GM12878 (cell line): ENCODE results near the gene HEPHL1. TPM values are rescaled to one million over a fixed set of nuclear protein-coding genes. Genes with fewer than 3 reads are reported as not detected.

Experiments used
- ATAC-seq: fragments of 200-7000 bp; cut with Tn5 transposase; 3 replicates; pipeline ENCODE4 v1.9.1; 2020; ENCODE audit warnings: mild to moderate bottlenecking, moderate library complexity
- BruUV-seq: library from RNA; stranded (reverse); fragments of 400-500 nt; replicated peaks from 2 replicates; lab custom pipeline; 2021; lab: Mats Ljungman, UMichigan
- CTCF ChIA-PET: fragments of 300-600 bp; sonication (Branson Sonifier 250); formaldehyde crosslinking; extraction: SDS; loops from one replicate; lab custom pipeline; 2021; ENCODE audit warnings: inconsistent platforms; lab: Yijun Ruan, JAX
- POLR2A ChIA-PET: fragments of 350-600 bp; formaldehyde crosslinking; extraction: SDS; loops from one replicate; lab custom pipeline; 2021; ENCODE audit warnings: inconsistent platforms; lab: Charles Lee
- RAD21 ChIA-PET: fragments of 300-600 bp; sonication (Branson Sonifier 250); formaldehyde crosslinking; loops from one replicate; lab custom pipeline; 2023; ENCODE audit warnings: antibody characterized with exemption; ENCODE audit not compliant: unreplicated experiment; lab: Charles Lee
- SMC1A ChIA-PET: fragments of 300-600 bp; sonication (Branson Sonifier 250); formaldehyde crosslinking; loops from one replicate; lab custom pipeline; 2023; ENCODE audit not compliant: unreplicated experiment, uncharacterized antibody; lab: Charles Lee
- DNase-seq: peaks from one replicate; pipeline ENCODE4 v3.0.0-alpha.2; 2011; ENCODE audit warnings: low read depth, low spot score
- FAIRE-seq: peaks from 3 replicates; lab custom pipeline; 2011; peaks lifted over from hg19 to GRCh38; lab: Jason Lieb, UNC
- H2AFZ ChIP-seq: 2 replicates; pipeline ENCODE4 v1.6.0; 2011; ENCODE audit warnings: low read depth, low read length, control low read depth; ENCODE audit not compliant: control insufficient read depth
- H3K27ac ChIP-seq: 2 replicates; pipeline ENCODE4 v1.5.1; 2011; ENCODE audit warnings: control low read depth; ENCODE audit not compliant: control insufficient read depth, insufficient read depth
- H3K27me3 ChIP-seq, 2 experiments: replicated peaks in 1 of 2; 2 replicates each; pipeline versions ENCODE4 v1.6.0 to v1.6.1; 2011; ENCODE audit warnings: low read length in 1 of 2; ENCODE audit not compliant: control insufficient read depth in 2 of 2, insufficient read depth in 2 of 2
- H3K36me3 ChIP-seq, 2 experiments: 2 replicates each; pipeline ENCODE4 v1.5.1; 2011; ENCODE audit warnings: low read length in 1 of 2; ENCODE audit not compliant: control insufficient read depth in 2 of 2, insufficient read depth in 2 of 2
- H3K4me1 ChIP-seq: 2 replicates; pipeline ENCODE4 v1.6.1; 2011; ENCODE audit warnings: mild to moderate bottlenecking, low read length, moderate library complexity, mixed read lengths; ENCODE audit not compliant: control insufficient read depth, insufficient read depth
- H3K4me2 ChIP-seq: 2 replicates; pipeline ENCODE4 v1.6.0; 2011; ENCODE audit warnings: control low read depth; ENCODE audit not compliant: control insufficient read depth, insufficient read depth
- H3K4me3 ChIP-seq: fragments of 200-600 bp; sonication (generic); 2 replicates; pipeline ENCODE4 v1.5.1; 2016
- H3K79me2 ChIP-seq: 2 replicates; pipeline ENCODE4 v1.6.0; 2011; ENCODE audit warnings: low read length; ENCODE audit not compliant: control insufficient read depth, insufficient read depth
- H3K9ac ChIP-seq: 2 replicates; pipeline ENCODE4 v1.8.0; 2011; ENCODE audit warnings: low read length, control low read depth, mixed read lengths; ENCODE audit not compliant: control insufficient read depth, insufficient read depth
- H3K9me3 ChIP-seq: replicated peaks from 3 replicates; pipeline ENCODE4 v1.5.1; 2011; ENCODE audit warnings: mild to moderate bottlenecking, low read length; ENCODE audit not compliant: control insufficient read depth, insufficient read depth
- H4K20me1 ChIP-seq: 2 replicates; pipeline ENCODE4 v1.6.0; 2011; ENCODE audit not compliant: control insufficient read depth, insufficient read depth
- CBFB ChIP-seq: IDR thresholded peaks from 2 replicates; pipeline ENCODE4 v1.6.1; 2016; ENCODE audit warnings: antibody characterized with exemption, low read depth
- CBX3 ChIP-seq: fragments of 200-600 bp; sonication (generic); IDR thresholded peaks from 2 replicates; pipeline ENCODE4 v1.6.1; 2016; ENCODE audit warnings: low read depth, borderline replicate concordance
- CREM ChIP-seq: IDR thresholded peaks from 2 replicates; pipeline ENCODE4 v1.6.1; 2014; ENCODE audit warnings: antibody characterized with exemption, low read depth
- CTCF ChIP-seq, 3 experiments: IDR thresholded peaks in 2 of 3; conservative IDR thresholded peaks in 1 of 3; 2 replicates each; pipeline ENCODE4 v1.5.1; 2011; ENCODE audit warnings: low read depth in 3 of 3, low read length in 3 of 3, mild to moderate bottlenecking in 3 of 3, control low read depth in 2 of 3, moderate library complexity in 2 of 3, inconsistent platforms in 1 of 3, mixed read lengths in 1 of 3; ENCODE audit not compliant: control insufficient read depth in 2 of 3, insufficient read depth in 1 of 3; ENCODE audit errors: extremely low read depth in 1 of 3
- E2F8 ChIP-seq: fragments of 450-650 bp; IDR thresholded peaks from 2 replicates; pipeline ENCODE4 v1.6.1; 2018; ENCODE audit warnings: mild to moderate bottlenecking, low read depth, moderate library complexity; ENCODE audit not compliant: partially characterized antibody
- ETV6 ChIP-seq, 2 experiments: fragments of 450-650 bp in 1 of 2; IDR thresholded peaks in 1 of 2; conservative IDR thresholded peaks in 1 of 2; 2 replicates each; pipeline ENCODE4 v1.6.1; 2014; ENCODE audit warnings: antibody characterized with exemption in 1 of 2, borderline replicate concordance in 1 of 2, low read depth in 1 of 2, mild to moderate bottlenecking in 1 of 2, moderate library complexity in 1 of 2
- HSF1 ChIP-seq: fragments of 150-350 bp; IDR thresholded peaks from 2 replicates; pipeline ENCODE4 v1.6.1; 2014; ENCODE audit warnings: mild to moderate bottlenecking, low read depth, low read length
- KAT2A ChIP-seq: conservative IDR thresholded peaks from 2 replicates; pipeline ENCODE4 v1.6.1; 2011; ENCODE audit warnings: low read depth, low read length; ENCODE audit not compliant: control insufficient read depth
- LARP7 ChIP-seq: fragments of 450-650 bp; IDR thresholded peaks from 2 replicates; pipeline ENCODE4 v1.6.1; 2017; ENCODE audit warnings: mild to moderate bottlenecking
- NBN ChIP-seq: fragments of 450-650 bp; IDR thresholded peaks from 2 replicates; pipeline ENCODE4 v1.6.1; 2016
- NFXL1 ChIP-seq: fragments of 450-650 bp; IDR thresholded peaks from 2 replicates; pipeline ENCODE4 v1.6.1; 2017; ENCODE audit warnings: antibody characterized with exemption, mild to moderate bottlenecking, borderline replicate concordance
- SIN3A ChIP-seq: IDR thresholded peaks from 2 replicates; pipeline ENCODE4 v1.6.1; 2012; ENCODE audit warnings: low read depth, low read length, improper control_type of control experiment
- SRF ChIP-seq, 2 experiments: IDR thresholded peaks; 2 replicates each; pipeline ENCODE4 v1.6.1; 2011; ENCODE audit warnings: low read depth in 2 of 2, low read length in 2 of 2, mild to moderate bottlenecking in 1 of 2, moderate library complexity in 1 of 2
- STAT3 ChIP-seq: IDR thresholded peaks from 2 replicates; pipeline ENCODE4 v1.6.1; 2011; ENCODE audit warnings: low read depth, low read length, improper control_type of control experiment
- ZBTB11 ChIP-seq: fragments of 450-650 bp; formaldehyde crosslinking; IDR thresholded peaks from 2 replicates; pipeline ENCODE4 v1.5.0; 2022; ENCODE audit warnings: mild to moderate bottlenecking, missing genetic modification characterization
- WGBS: methylation state at CpG from one replicate; pipeline ENCODE4 v1.1.6; 2016; ENCODE audit warnings: low lambda C conversion rate; ENCODE audit not compliant: insufficient replicate concordance, insufficient coverage; ENCODE audit errors: missing lambda C conversion rate; 5-methylcytosine and 5-hydroxymethylcytosine counted together
- in situ Hi-C: fragments of 300-500 bp; cut with MboI; formaldehyde crosslinking; loops from 9 replicates; pipeline ENCODE4 v1.14.3; 2018; ENCODE audit warnings: mixed read lengths
- intact Hi-C: fragments of 100-400 bp; cut with micrococcal nuclease; formaldehyde crosslinking; loops from one replicate; pipeline ENCODE4 v1.14.2; 2022; ENCODE audit not compliant: unreplicated experiment
- polyA plus RNA-seq, 11 experiments: library from polyadenylated mRNA; depleted of rRNA in 4 of 11; unstranded in 6 of 11; stranded (reverse) in 5 of 11; fragments of >200 nt; fragmentation: Nextera tagmentation in 4 of 11; fragmentation: Illumina TruSeq in 1 of 11; extraction: Ambion mirVana in 4 of 11; extraction: Trizol in 1 of 11; gene quantifications; 1 replicate in 1 of 11; 2 replicates in 10 of 11; pipeline versions ENCODE4 v1.2.1 to v1.2.3, GENCODE V29; 2011 to 2016; ENCODE audit warnings: inconsistent platforms in 2 of 11, missing spikeins in 2 of 11, low read depth in 1 of 11
- total RNA-seq, 4 experiments: library from RNA; depleted of rRNA in 3 of 4; stranded (reverse); fragments of >200 nt in 3 of 4; fragmentation: Illumina TruSeq in 1 of 4; extraction: Trizol in 1 of 4; gene quantifications; 2 replicates each; pipeline versions ENCODE4 v1.2.1 to v1.2.3, GENCODE V29; 2013 to 2021

HEPHL1 gene
- total and polyA plus RNA-seq, 10 of the 15 experiments (the other 5 are each of a cell fraction or from before 2014, with no cell fraction given), result 0.02 to 0.08 (median 0.05) TPM; not detected in 6

GRCh38 chr11:94000659-94001058, 20.5 kb upstream of the HEPHL1 start:
- BruUV-seq, result no TSS peak
- ATAC-seq, result no peak
- no peak for DNase-seq
- H3K4me2 ChIP-seq, result no peak overlapping the region
- no peaks in the 10 kb centered on the region for H3K27me3 ChIP-seq
- H3K79me2 ChIP-seq, result no peaks in the 10 kb centered on the region
- H3K4me3 ChIP-seq, result no peak overlapping the region
- H3K9ac ChIP-seq, result no peak overlapping the region
- CTCF ChIA-PET, result interaction anchor here (0.6 kb wide), 1 partner anchor 976 kb away, joined by 3 read pairs; no protein-coding TSS in a partner anchor
- POLR2A ChIA-PET, result no interaction called here
- RAD21 ChIA-PET, result no interaction called here
- 0% methylated on average over 2 of the region's 2 CpGs for WGBS
- no peak for FAIRE-seq
- H3K27ac ChIP-seq, result no peak overlapping the region
- no peaks in the 10 kb centered on the region for H3K4me1 ChIP-seq
- no peaks in the 10 kb centered on the region for H3K36me3 ChIP-seq
- intact Hi-C loops (no loop called here), in situ Hi-C loops (no loop called here)
- no peaks in the 10 kb centered on the region for H3K9me3 ChIP-seq
- H2AFZ ChIP-seq, result no peak overlapping the region
- SMC1A ChIA-PET, result no interaction called here
- H4K20me1 ChIP-seq, result no peaks in the 10 kb centered on the region
- no peak for TF ChIP-seq NBN
- TF ChIP-seq CBFB, result no peak
- no peak for TF ChIP-seq SIN3A
- TF ChIP-seq E2F8, result no peak
- TF ChIP-seq CREM, result no peak
- TF ChIP-seq LARP7, result no peak
- TF ChIP-seq HSF1, result no peak
- no peak for TF ChIP-seq KAT2A
- no peak for TF ChIP-seq NFXL1
- no peak for TF ChIP-seq CTCF (IDR thresholded peaks at IDR 0.05 in 2 of 3, conservative IDR thresholded peaks at IDR 0.05 in 1 of 3; ENCODE audit: control insufficient read depth in 2 of 3, extremely low read depth in 1 of 3, insufficient read depth in 1 of 3, low read depth in 3 of 3, low read length in 3 of 3)
- no peak for TF ChIP-seq ZBTB11
- TF ChIP-seq ETV6 (conservative IDR thresholded peaks at IDR 0.05 in 1 of 2, IDR thresholded peaks at IDR 0.05 in 1 of 2; ENCODE audit: borderline replicate concordance in 1 of 2, low read depth in 1 of 2), result no peak
- TF ChIP-seq STAT3, result no peak
- no peak for TF ChIP-seq SRF (IDR thresholded peaks at IDR 0.05; ENCODE audit: low read depth in 2 of 2, low read length in 2 of 2)
- no peak for TF ChIP-seq CBX3
